ENCODE measurements around the gene DPP3. TPM values are rescaled to one million over a fixed set of nuclear protein-coding genes. Genes with fewer than 3 reads are reported as not detected.

Gene DPP3
- polyA plus RNA-seq, 2 donors = 16.3 to 29.6 TPM

DNA sequence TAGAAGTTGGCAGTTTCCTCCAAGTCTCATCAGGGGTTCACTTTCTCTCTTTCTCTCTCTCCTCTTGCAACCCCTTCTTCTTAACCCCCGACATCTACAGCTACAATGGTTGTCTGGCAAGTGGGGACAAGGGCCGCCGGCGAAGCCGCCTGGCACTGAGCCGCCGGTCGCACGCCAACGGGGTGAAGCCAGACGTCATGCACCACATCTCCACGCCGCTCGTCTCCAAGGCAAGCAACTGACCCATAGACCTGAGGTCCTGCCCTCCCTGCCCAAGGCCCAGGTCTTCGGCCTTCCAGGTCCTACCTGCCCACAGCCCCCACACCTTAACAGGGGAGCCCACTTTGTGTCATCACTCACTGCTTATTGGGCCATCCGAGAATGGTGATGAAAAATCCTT is 9.1 kb upstream of the DPP3 start:
- 95% methylated on average over 16 of the region's 16 CpGs for WGBS, 2 donors
- H3K27ac ChIP-seq (ENCODE audit: low read depth in 2 of 2, low read length in 1 of 2) = no peak overlapping the region
- H3K4me3 ChIP-seq (ENCODE audit: low read depth in 1 of 2, low read length in 2 of 2) = no peak overlapping the region
- H3K27me3 ChIP-seq (ENCODE audit: control insufficient read depth in 1 of 2, insufficient read depth in 2 of 2, low read length in 2 of 2) = no peaks in the 10 kb centered on the region
- no peaks in the 10 kb centered on the region for H3K9me3 ChIP-seq (ENCODE audit: control insufficient read depth in 2 of 2, insufficient read depth in 1 of 2, low read depth in 1 of 2, low read length in 1 of 2)
- peaks cover 2 to 5% of the 10 kb centered on the region in 2 donors for H3K4me1 ChIP-seq (ENCODE audit: control insufficient read depth in 2 of 2, insufficient read depth in 2 of 2, low read length in 1 of 2)
- H3K36me3 ChIP-seq (ENCODE audit: control insufficient read depth in 2 of 2, insufficient read depth in 2 of 2, low read length in 1 of 2) = peaks cover 0 to 19% of the 10 kb centered on the region in 2 donors

DNA sequence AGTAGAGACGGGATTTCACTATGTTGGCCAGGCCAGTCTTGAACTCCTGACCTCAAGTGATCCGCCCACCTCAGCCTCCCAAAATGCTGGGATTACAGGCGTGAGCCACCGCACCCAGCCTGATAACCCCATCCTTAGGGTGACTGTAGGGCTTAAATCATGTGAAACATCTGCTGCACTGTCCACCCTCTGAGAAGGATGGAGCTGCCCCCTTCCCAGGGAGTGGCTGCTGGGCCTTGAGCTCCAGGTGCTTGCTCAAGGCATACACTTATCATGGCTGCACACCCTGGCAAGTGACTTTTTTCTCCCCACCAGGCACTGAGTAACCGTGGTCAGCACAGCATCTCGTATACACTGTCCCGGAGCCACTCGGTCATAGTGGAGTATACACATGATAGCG is 8.2 kb upstream of the DPP3 start:
- 89 to 92% methylated on average over 9 of the region's 9 CpGs for WGBS, 2 donors
- no peak overlapping the region for H3K27ac ChIP-seq (ENCODE audit: low read depth in 2 of 2, low read length in 1 of 2)
- no peaks in the 10 kb centered on the region for H3K9me3 ChIP-seq (ENCODE audit: control insufficient read depth in 2 of 2, insufficient read depth in 1 of 2, low read depth in 1 of 2, low read length in 1 of 2)
- no peak overlapping the region for H3K4me3 ChIP-seq (ENCODE audit: low read depth in 1 of 2, low read length in 2 of 2)
- no peaks in the 10 kb centered on the region for H3K27me3 ChIP-seq (ENCODE audit: control insufficient read depth in 1 of 2, insufficient read depth in 2 of 2, low read length in 2 of 2)
- H3K36me3 ChIP-seq (ENCODE audit: control insufficient read depth in 2 of 2, insufficient read depth in 2 of 2, low read length in 1 of 2) = peaks cover 0 to 21% of the 10 kb centered on the region in 2 donors
- peaks cover 0 to 5% of the 10 kb centered on the region in 2 donors for H3K4me1 ChIP-seq (ENCODE audit: control insufficient read depth in 2 of 2, insufficient read depth in 2 of 2, low read length in 1 of 2)

GRCh38 chr11:66473167-66473566 is 7.1 kb upstream of the DPP3 start:
- no peak overlapping the region for H3K4me3 ChIP-seq (ENCODE audit: low read depth in 1 of 2, low read length in 2 of 2)
- no peak overlapping the region for H3K27ac ChIP-seq (ENCODE audit: low read depth in 2 of 2, low read length in 1 of 2)
- 89 to 91% methylated on average over 11 of the region's 11 CpGs for WGBS, 2 donors
- no peaks in the 10 kb centered on the region for H3K9me3 ChIP-seq (ENCODE audit: control insufficient read depth in 2 of 2, insufficient read depth in 1 of 2, low read depth in 1 of 2, low read length in 1 of 2)
- no peaks in the 10 kb centered on the region for H3K27me3 ChIP-seq (ENCODE audit: control insufficient read depth in 1 of 2, insufficient read depth in 2 of 2, low read length in 2 of 2)
- H3K4me1 ChIP-seq (ENCODE audit: control insufficient read depth in 2 of 2, insufficient read depth in 2 of 2, low read length in 1 of 2) = peaks cover 0 to 5% of the 10 kb centered on the region in 2 donors
- H3K36me3 ChIP-seq (ENCODE audit: control insufficient read depth in 2 of 2, insufficient read depth in 2 of 2, low read length in 1 of 2) = peaks cover 0 to 21% of the 10 kb centered on the region in 2 donors

GRCh38 chr11:66473608-66474515 is 6.4 kb upstream of the DPP3 start:
- no peaks in the 10 kb centered on the region for H3K9me3 ChIP-seq (ENCODE audit: control insufficient read depth in 2 of 2, insufficient read depth in 1 of 2, low read depth in 1 of 2, low read length in 1 of 2)
- no peak overlapping the region for H3K27ac ChIP-seq (ENCODE audit: low read depth in 2 of 2, low read length in 1 of 2)
- WGBS, 2 donors = 75 to 85% methylated on average over 20 of the region's 20 CpGs
- H3K36me3 ChIP-seq (ENCODE audit: control insufficient read depth in 2 of 2, insufficient read depth in 2 of 2, low read length in 1 of 2) = peaks cover 0 to 21% of the 10 kb centered on the region in 2 donors
- no peak overlapping the region for H3K4me3 ChIP-seq (ENCODE audit: low read depth in 1 of 2, low read length in 2 of 2)
- H3K4me1 ChIP-seq (ENCODE audit: control insufficient read depth in 2 of 2, insufficient read depth in 2 of 2, low read length in 1 of 2) = peaks cover 0 to 5% of the 10 kb centered on the region in 2 donors
- no peaks in the 10 kb centered on the region for H3K27me3 ChIP-seq (ENCODE audit: control insufficient read depth in 1 of 2, insufficient read depth in 2 of 2, low read length in 2 of 2)

GRCh38 chr11:66475349-66476172 is 4.7 kb upstream of the DPP3 start:
- no peak overlapping the region for H3K27ac ChIP-seq (ENCODE audit: low read depth in 2 of 2, low read length in 1 of 2)
- H3K4me1 ChIP-seq (ENCODE audit: control insufficient read depth in 2 of 2, insufficient read depth in 2 of 2, low read length in 1 of 2) = peaks cover 0 to 5% of the 10 kb centered on the region in 2 donors
- no peaks in the 10 kb centered on the region for H3K9me3 ChIP-seq (ENCODE audit: control insufficient read depth in 2 of 2, insufficient read depth in 1 of 2, low read depth in 1 of 2, low read length in 1 of 2)
- H3K4me3 ChIP-seq (ENCODE audit: low read depth in 1 of 2, low read length in 2 of 2) = no peak overlapping the region
- peaks cover 0 to 19% of the 10 kb centered on the region in 2 donors for H3K36me3 ChIP-seq (ENCODE audit: control insufficient read depth in 2 of 2, insufficient read depth in 2 of 2, low read length in 1 of 2)
- no peaks in the 10 kb centered on the region for H3K27me3 ChIP-seq (ENCODE audit: control insufficient read depth in 1 of 2, insufficient read depth in 2 of 2, low read length in 2 of 2)
- 93 to 95% methylated on average over 38 to 44 of the region's 44 CpGs for WGBS, 2 donors

DNA sequence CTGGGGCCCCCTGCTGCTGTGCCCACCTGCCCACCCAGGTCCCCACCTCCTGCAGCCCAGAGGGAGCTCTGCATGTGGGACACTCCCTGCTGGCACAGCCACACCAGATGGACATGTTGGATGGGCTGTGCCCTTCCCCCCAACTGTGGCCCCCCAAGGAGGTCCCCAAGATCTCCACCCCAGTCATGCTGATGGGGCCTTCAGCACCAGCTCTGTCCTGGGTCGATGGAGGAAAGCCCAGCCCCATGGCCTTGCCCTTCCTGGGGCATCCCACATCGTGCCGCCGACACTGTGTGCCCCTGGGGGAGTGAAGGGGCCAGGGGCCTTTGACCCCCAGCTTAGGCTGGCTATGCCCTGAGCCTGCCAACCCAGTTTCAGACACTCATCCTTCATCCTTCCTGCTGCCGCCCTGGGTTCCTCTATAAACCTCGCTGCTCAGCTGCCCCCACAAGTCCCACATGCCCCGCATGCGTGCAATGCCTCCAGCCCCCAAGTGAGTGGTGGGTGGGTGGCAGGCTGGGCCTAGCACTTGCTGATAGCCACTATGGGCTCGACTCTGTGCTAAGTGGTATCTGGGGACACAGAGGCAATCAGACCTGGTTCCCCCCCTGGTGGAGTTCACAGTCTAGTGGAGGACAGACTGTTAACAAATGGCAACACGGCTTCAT is 3.9 kb upstream of the DPP3 start:
- Histone ChIP-seq H3K4me3 (ENCODE audit: low read depth in 1 of 2, low read length in 2 of 2) (no peak overlapping the region), H3K9me3 (ENCODE audit: control insufficient read depth in 2 of 2, insufficient read depth in 1 of 2, low read depth in 1 of 2, low read length in 1 of 2) (no peaks in the 10 kb centered on the region), H3K4me1 (ENCODE audit: control insufficient read depth in 2 of 2, insufficient read depth in 2 of 2, low read length in 1 of 2) (peaks cover 0 to 5% of the 10 kb centered on the region in 2 donors), H3K36me3 (ENCODE audit: control insufficient read depth in 2 of 2, insufficient read depth in 2 of 2, low read length in 1 of 2) (peaks cover 0 to 17% of the 10 kb centered on the region in 2 donors), H3K27ac (ENCODE audit: low read depth in 2 of 2, low read length in 1 of 2) (no peak overlapping the region), H3K27me3 (ENCODE audit: control insufficient read depth in 1 of 2, insufficient read depth in 2 of 2, low read length in 2 of 2) (no peaks in the 10 kb centered on the region)
- 82 to 83% methylated on average over 10 of the region's 10 CpGs for WGBS, 2 donors

DNA sequence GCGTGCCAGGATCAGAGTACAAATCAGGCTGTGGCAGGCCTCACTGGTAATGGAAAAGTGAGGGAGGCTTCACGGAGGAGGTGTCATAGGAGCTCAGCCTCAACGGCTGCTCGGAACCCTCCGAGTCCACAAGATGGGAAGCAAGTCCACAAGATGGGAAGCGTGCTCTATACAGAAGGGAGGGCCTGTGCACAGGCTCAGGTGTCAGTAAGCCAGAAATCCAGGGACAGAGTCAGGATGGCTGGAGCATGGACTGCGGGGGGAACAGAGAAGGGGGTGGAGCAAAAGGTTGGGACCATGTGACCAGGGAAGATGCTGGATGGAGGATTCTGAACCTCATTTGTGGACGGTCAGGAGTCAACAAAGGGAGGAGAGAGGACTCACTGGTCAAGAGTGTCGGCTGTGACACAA is 3.4 kb upstream of the DPP3 start:
- H3K27ac ChIP-seq (ENCODE audit: low read depth in 2 of 2, low read length in 1 of 2) = no peak overlapping the region
- peaks cover 0 to 17% of the 10 kb centered on the region in 2 donors for H3K36me3 ChIP-seq (ENCODE audit: control insufficient read depth in 2 of 2, insufficient read depth in 2 of 2, low read length in 1 of 2)
- 73 to 74% methylated on average over 9 of the region's 9 CpGs for WGBS, 2 donors
- H3K4me3 ChIP-seq (ENCODE audit: low read depth in 1 of 2, low read length in 2 of 2) = no peak overlapping the region
- H3K27me3 ChIP-seq (ENCODE audit: control insufficient read depth in 1 of 2, insufficient read depth in 2 of 2, low read length in 2 of 2) = no peaks in the 10 kb centered on the region
- no peaks in the 10 kb centered on the region for H3K9me3 ChIP-seq (ENCODE audit: control insufficient read depth in 2 of 2, insufficient read depth in 1 of 2, low read depth in 1 of 2, low read length in 1 of 2)
- H3K4me1 ChIP-seq (ENCODE audit: control insufficient read depth in 2 of 2, insufficient read depth in 2 of 2, low read length in 1 of 2) = peaks cover 0 to 5% of the 10 kb centered on the region in 2 donors

DNA sequence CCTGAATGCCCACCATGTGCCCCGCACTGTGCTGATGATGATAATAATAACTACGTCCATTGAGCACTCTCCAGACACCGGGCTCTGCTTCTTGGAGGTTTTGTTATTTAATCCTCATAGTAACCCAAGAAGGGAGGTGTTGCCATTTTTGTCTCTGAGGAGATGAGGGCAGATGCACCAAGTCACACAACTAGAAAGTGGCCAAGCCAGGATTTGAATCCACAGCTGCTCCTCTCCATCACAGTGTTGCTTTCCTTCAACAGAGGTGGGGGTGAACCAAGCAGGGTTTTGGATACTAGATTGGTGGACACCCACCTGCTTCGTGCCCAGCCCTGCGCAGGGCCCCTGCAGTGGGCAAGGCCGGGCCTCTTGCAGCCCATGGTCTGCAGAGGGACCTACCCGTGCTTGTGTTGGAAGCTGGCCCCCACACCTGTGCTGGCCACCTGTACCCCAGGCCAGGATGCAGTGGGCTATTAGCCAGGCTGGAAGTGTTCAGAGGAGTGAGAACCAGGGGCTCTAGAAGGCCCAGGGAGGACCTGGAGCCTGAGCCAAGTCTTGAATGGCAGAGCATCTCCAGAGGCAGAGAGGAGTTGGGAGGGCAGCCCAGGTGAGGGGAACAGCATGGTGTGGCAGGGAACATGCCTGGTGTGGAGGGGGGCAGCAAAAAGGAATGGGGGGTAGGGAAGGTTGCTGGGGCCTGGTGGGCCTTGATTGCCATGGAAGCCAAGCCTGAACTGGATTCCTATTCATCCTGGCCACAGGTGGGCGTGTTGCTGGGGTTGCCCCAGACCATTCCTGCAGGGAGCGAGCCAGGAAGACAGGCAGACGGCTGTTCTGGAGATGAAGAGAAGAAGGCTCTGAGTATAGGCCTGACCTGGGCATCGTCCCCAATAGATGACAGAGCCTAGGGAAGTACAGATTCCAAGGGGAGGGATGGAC is 2.7 kb upstream of the DPP3 start:
- no peak overlapping the region for H3K27ac ChIP-seq (ENCODE audit: low read depth in 2 of 2, low read length in 1 of 2)
- H3K4me1 ChIP-seq (ENCODE audit: control insufficient read depth in 2 of 2, insufficient read depth in 2 of 2, low read length in 1 of 2) = peaks cover 0 to 5% of the 10 kb centered on the region in 2 donors
- no peak overlapping the region for H3K4me3 ChIP-seq (ENCODE audit: low read depth in 1 of 2, low read length in 2 of 2)
- H3K9me3 ChIP-seq (ENCODE audit: control insufficient read depth in 2 of 2, insufficient read depth in 1 of 2, low read depth in 1 of 2, low read length in 1 of 2) = no peaks in the 10 kb centered on the region
- no peaks in the 10 kb centered on the region for H3K27me3 ChIP-seq (ENCODE audit: control insufficient read depth in 1 of 2, insufficient read depth in 2 of 2, low read length in 2 of 2)
- peaks cover 0 to 19% of the 10 kb centered on the region in 2 donors for H3K36me3 ChIP-seq (ENCODE audit: control insufficient read depth in 2 of 2, insufficient read depth in 2 of 2, low read length in 1 of 2)
- 85 to 86% methylated on average over 11 of the region's 11 CpGs for WGBS, 2 donors

Measured in esophagus (tissue), 2 donors.